ENCODE data around the gene DUSP8. TPM values are rescaled to one million over a fixed set of nuclear protein-coding genes. Genes with fewer than 3 reads are reported as not detected.

Gene DUSP8
- total RNA-seq, 1 experiment from 2014 or later = 10.2 TPM

DNA sequence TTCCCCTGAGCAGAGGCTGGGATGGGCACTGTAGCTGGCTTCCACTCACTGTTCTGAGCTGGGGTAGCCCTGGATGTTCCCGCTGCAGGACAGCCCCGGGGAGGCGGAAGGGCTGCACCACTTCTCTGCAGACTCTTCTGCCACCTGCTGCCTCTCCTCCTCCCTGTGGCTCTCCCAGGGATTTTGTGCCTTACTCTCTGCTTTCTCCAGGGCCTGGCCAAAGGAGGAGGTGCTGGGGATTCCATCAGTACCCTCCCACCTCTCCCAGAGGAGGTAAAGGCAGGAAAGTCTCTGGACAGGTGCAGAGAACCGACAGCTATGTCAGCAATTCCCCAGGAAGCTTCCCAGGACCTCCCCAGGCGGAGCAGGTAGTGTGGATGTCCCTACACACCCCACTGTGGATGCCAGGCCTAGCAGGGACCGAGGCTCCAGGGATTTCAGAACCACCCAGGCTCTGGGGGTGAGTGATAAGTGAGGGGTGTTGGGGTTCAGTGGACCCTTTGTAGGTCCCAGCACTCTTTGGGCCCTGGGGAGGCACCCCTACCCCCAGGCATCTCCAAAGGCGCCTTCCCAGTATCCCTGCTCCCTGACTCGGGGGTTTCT is 11.3 kb downstream of the DUSP8 start:
- Histone ChIP-seq H4K20me1 (ENCODE audit: insufficient read depth) (no peaks in the 10 kb centered on the region), H2AFZ (ENCODE audit: low read depth, low read length, poor library complexity, severe bottlenecking) (no peak overlapping the region)
- CTCF ChIA-PET = interaction anchor here (1.0 kb wide), 1 partner anchor 14 kb away, joined by 5 read pairs; no protein-coding TSS in a partner anchor

More for the DNA sequence above, 11.3 kb downstream of the DUSP8 start:
- Histone ChIP-seq H3K4me2 (ENCODE audit: low read length) (no peak overlapping the region), H3K27ac (ENCODE audit: low read depth, low read length) (no peak overlapping the region), H3K9ac (ENCODE audit: low read length) (no peak overlapping the region), H3K9me3 (ENCODE audit: control insufficient read depth in 1 of 2, insufficient read depth in 1 of 2, low read depth in 1 of 2, low read length in 2 of 2) (no peaks in the 10 kb centered on the region), H3K79me2 (ENCODE audit: insufficient read depth, low read length) (no peaks in the 10 kb centered on the region), H3K4me1 (ENCODE audit: control insufficient read depth in 1 of 2, insufficient read depth in 2 of 2, low read length in 2 of 2) (peaks cover 23 to 26% of the 10 kb centered on the region in 2 experiments), H3K4me3 (replicated peaks in 1 of 2; ENCODE audit: low read depth in 1 of 2, low read length in 2 of 2) (no peak overlapping the region), H3K9me2 (ENCODE audit: insufficient read depth) (no peaks in the 10 kb centered on the region), H3K27me3 (ENCODE audit: insufficient read depth, low read length) (no peaks in the 10 kb centered on the region), H3K36me3 (ENCODE audit: control insufficient read depth in 1 of 2, insufficient read depth in 2 of 2, low read length in 2 of 2) (no peaks in the 10 kb centered on the region; a peak in 1 of 4 replicates)
- POLR2A ChIA-PET = interaction anchor here (1.0 kb wide), 1 partner anchor 12 kb away, joined by 3 read pairs; no protein-coding TSS in a partner anchor
- intact Hi-C loops (cut with micrococcal nuclease) = no loop called here
- TF ChIP-seq TCF7L2 (IDR thresholded peaks at IDR 0.05; ENCODE audit: borderline replicate concordance, extremely low read depth, insufficient read depth, insufficient read length) (no peak), SRF (IDR thresholded peaks at IDR 0.05; ENCODE audit: low read depth) (no peak), JUND (IDR thresholded peaks at IDR 0.05) (no peak), EZH2phosphoT487 (IDR thresholded peaks at IDR 0.05; ENCODE audit: borderline replicate concordance) (no peak), SIN3A (IDR thresholded peaks at IDR 0.05; ENCODE audit: low read depth) (no peak), FOSL1 (IDR thresholded peaks at IDR 0.05; ENCODE audit: low read depth) (no peak), ZBTB33 (IDR thresholded peaks at IDR 0.05; ENCODE audit: extremely low read depth, insufficient replicate concordance, low read length) (no peak), MAX (IDR thresholded peaks at IDR 0.05) (no peak), EGR1 (IDR thresholded peaks at IDR 0.05; ENCODE audit: low read depth) (no peak), POLR2A (IDR thresholded peaks at IDR 0.05; ENCODE audit: borderline replicate concordance, extremely low read depth, insufficient read depth, insufficient read length) (no peak)
- TF ChIP-seq, protein P1, sequence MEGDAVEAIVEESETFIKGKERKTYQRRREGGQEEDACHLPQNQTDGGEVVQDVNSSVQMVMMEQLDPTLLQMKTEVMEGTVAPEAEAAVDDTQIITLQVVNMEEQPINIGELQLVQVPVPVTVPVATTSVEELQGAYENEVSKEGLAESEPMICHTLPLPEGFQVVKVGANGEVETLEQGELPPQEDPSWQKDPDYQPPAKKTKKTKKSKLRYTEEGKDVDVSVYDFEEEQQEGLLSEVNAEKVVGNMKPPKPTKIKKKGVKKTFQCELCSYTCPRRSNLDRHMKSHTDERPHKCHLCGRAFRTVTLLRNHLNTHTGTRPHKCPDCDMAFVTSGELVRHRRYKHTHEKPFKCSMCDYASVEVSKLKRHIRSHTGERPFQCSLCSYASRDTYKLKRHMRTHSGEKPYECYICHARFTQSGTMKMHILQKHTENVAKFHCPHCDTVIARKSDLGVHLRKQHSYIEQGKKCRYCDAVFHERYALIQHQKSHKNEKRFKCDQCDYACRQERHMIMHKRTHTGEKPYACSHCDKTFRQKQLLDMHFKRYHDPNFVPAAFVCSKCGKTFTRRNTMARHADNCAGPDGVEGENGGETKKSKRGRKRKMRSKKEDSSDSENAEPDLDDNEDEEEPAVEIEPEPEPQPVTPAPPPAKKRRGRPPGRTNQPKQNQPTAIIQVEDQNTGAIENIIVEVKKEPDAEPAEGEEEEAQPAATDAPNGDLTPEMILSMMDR (IDR thresholded peaks at IDR 0.05 in 2 of 3, conservative IDR thresholded peaks at IDR 0.05 in 1 of 3; ENCODE audit: borderline replicate concordance in 1 of 3, insufficient read depth in 1 of 3, low read depth in 2 of 3, low read length in 2 of 3) = no peak
- TF ChIP-seq, protein P2, sequence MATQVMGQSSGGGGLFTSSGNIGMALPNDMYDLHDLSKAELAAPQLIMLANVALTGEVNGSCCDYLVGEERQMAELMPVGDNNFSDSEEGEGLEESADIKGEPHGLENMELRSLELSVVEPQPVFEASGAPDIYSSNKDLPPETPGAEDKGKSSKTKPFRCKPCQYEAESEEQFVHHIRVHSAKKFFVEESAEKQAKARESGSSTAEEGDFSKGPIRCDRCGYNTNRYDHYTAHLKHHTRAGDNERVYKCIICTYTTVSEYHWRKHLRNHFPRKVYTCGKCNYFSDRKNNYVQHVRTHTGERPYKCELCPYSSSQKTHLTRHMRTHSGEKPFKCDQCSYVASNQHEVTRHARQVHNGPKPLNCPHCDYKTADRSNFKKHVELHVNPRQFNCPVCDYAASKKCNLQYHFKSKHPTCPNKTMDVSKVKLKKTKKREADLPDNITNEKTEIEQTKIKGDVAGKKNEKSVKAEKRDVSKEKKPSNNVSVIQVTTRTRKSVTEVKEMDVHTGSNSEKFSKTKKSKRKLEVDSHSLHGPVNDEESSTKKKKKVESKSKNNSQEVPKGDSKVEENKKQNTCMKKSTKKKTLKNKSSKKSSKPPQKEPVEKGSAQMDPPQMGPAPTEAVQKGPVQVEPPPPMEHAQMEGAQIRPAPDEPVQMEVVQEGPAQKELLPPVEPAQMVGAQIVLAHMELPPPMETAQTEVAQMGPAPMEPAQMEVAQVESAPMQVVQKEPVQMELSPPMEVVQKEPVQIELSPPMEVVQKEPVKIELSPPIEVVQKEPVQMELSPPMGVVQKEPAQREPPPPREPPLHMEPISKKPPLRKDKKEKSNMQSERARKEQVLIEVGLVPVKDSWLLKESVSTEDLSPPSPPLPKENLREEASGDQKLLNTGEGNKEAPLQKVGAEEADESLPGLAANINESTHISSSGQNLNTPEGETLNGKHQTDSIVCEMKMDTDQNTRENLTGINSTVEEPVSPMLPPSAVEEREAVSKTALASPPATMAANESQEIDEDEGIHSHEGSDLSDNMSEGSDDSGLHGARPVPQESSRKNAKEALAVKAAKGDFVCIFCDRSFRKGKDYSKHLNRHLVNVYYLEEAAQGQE (IDR thresholded peaks at IDR 0.05; ENCODE audit: low read depth) = no peak
- DNase-seq (ENCODE audit: low read depth, low spot score) (no peak), ATAC-seq (no peak)
- RAD21 ChIA-PET (ENCODE audit: low non-redundant PET in 1 of 2, low total read pairs in 2 of 2, uncharacterized antibody in 2 of 2, unreplicated experiment in 2 of 2) = no interaction called here
- BruUV-seq (replicated peaks) = no TSS peak

All from HCT116 (cell line).